ENCODE results near the gene ALKBH5.

Gene ALKBH5

DNA sequence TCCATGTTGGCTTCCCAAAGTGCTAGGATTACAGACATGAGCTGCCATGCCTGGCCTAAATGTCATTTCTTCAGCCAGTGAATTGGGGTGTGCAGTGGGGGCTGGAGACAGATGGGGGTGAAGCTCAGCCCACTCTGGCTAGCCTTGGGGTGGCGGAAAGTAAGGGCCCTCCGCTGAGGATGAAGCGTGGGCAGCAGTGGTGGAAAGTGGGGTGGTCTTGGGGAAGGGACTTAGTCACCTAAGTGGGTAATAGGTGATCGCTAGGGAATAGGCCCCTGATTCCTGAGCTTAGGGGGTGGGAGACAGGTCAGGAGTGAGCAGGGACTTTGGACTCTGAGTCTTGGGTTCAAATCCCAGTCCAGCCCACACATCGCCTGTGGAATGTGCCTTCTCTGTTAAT, 44.0 kb downstream of the ALKBH5 start:
- Histone ChIP-seq H3F3A (ENCODE audit: control insufficient read depth, insufficient read depth) (no peaks in the 10 kb centered on the region), H3K9me2 (replicated peaks; ENCODE audit: control insufficient read depth, low read length) (no peaks in the 10 kb centered on the region), H3K4me2 (ENCODE audit: low read length) (no peak overlapping the region), H3K79me2 (ENCODE audit: control insufficient read depth, low read length) (peaks cover 8% of the 10 kb centered on the region), H3K4me3 (ENCODE audit: low read length) (no peak overlapping the region), H3K9me3 (ENCODE audit: control insufficient read depth, insufficient read depth, low read length) (no peaks in the 10 kb centered on the region), H3K27ac (ENCODE audit: low read depth, low read length) (no peak overlapping the region), H3K36me3 (ENCODE audit: control insufficient read depth, low read length) (no peaks in the 10 kb centered on the region), H3K4me1 (ENCODE audit: control insufficient read depth, low read length) (peaks cover 14% of the 10 kb centered on the region), H4K20me1 (ENCODE audit: control insufficient read depth, insufficient read depth, low read depth, low read length) (no peaks in the 10 kb centered on the region), H3K27me3 (ENCODE audit: control insufficient read depth, low read length) (no peaks in the 10 kb centered on the region)
- no peak for TF ChIP-seq EZH2phosphoT487 (IDR thresholded peaks at IDR 0.05; ENCODE audit: borderline replicate concordance, low read length)
- TF ChIP-seq, protein P1, sequence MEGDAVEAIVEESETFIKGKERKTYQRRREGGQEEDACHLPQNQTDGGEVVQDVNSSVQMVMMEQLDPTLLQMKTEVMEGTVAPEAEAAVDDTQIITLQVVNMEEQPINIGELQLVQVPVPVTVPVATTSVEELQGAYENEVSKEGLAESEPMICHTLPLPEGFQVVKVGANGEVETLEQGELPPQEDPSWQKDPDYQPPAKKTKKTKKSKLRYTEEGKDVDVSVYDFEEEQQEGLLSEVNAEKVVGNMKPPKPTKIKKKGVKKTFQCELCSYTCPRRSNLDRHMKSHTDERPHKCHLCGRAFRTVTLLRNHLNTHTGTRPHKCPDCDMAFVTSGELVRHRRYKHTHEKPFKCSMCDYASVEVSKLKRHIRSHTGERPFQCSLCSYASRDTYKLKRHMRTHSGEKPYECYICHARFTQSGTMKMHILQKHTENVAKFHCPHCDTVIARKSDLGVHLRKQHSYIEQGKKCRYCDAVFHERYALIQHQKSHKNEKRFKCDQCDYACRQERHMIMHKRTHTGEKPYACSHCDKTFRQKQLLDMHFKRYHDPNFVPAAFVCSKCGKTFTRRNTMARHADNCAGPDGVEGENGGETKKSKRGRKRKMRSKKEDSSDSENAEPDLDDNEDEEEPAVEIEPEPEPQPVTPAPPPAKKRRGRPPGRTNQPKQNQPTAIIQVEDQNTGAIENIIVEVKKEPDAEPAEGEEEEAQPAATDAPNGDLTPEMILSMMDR (IDR thresholded peaks at IDR 0.05; ENCODE audit: low read depth, low read length, poor library complexity, severe bottlenecking) = no peak

DNA sequence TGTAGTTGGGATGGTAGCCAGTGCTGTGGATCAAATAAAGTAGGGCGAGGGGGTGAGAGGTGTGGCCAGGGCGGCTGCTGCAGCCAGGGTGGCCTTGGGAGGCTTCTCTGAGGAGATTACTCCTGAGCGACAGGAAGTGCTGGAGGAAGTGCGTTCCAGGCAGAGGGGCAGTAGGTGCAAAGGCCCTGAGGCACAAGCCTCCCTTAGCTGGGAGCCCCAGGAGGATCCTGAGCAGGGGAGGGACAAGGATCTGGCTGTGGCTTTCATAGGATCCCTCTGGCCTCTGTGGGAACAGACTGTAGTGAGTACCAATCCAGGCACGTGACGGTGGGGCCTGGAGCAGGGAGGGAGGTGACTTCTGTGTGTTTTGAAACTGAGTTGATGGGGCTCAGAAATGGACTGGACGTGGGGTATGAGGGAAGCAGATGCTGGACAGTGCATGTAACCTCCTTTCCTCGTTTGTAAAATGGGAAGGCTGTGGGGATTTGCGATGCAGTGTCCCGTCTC, 44.6 kb downstream of the ALKBH5 start:
- Histone ChIP-seq H3F3A (ENCODE audit: control insufficient read depth, insufficient read depth) (no peaks in the 10 kb centered on the region), H3K4me1 (ENCODE audit: control insufficient read depth, low read length) (peaks cover 14% of the 10 kb centered on the region), H4K20me1 (ENCODE audit: control insufficient read depth, insufficient read depth, low read depth, low read length) (no peaks in the 10 kb centered on the region), H3K4me3 (ENCODE audit: low read length) (no peak overlapping the region), H3K27me3 (ENCODE audit: control insufficient read depth, low read length) (no peaks in the 10 kb centered on the region), H3K4me2 (ENCODE audit: low read length) (no peak overlapping the region), H3K9me3 (ENCODE audit: control insufficient read depth, insufficient read depth, low read length) (no peaks in the 10 kb centered on the region), H3K36me3 (ENCODE audit: control insufficient read depth, low read length) (no peaks in the 10 kb centered on the region), H3K79me2 (ENCODE audit: control insufficient read depth, low read length) (peaks cover 8% of the 10 kb centered on the region), H3K9me2 (replicated peaks; ENCODE audit: control insufficient read depth, low read length) (no peaks in the 10 kb centered on the region), H3K27ac (ENCODE audit: low read depth, low read length) (no peak overlapping the region)
- TF ChIP-seq, protein P1 (IDR thresholded peaks at IDR 0.05; ENCODE audit: low read depth, low read length, poor library complexity, severe bottlenecking) = no peak
- no peak for TF ChIP-seq EZH2phosphoT487 (IDR thresholded peaks at IDR 0.05; ENCODE audit: borderline replicate concordance, low read length)

GRCh38 chr17:18229254-18229653, 45.6 kb downstream of the ALKBH5 start:
- Histone ChIP-seq H3K79me2 (ENCODE audit: control insufficient read depth, low read length) (peaks cover 8% of the 10 kb centered on the region), H3K27me3 (ENCODE audit: control insufficient read depth, low read length) (no peaks in the 10 kb centered on the region), H3K9me2 (replicated peaks; ENCODE audit: control insufficient read depth, low read length) (no peaks in the 10 kb centered on the region), H3F3A (ENCODE audit: control insufficient read depth, insufficient read depth) (no peaks in the 10 kb centered on the region), H3K36me3 (ENCODE audit: control insufficient read depth, low read length) (no peaks in the 10 kb centered on the region), H3K4me1 (ENCODE audit: control insufficient read depth, low read length) (peaks cover 14% of the 10 kb centered on the region), H4K20me1 (ENCODE audit: control insufficient read depth, insufficient read depth, low read depth, low read length) (no peaks in the 10 kb centered on the region), H3K4me2 (ENCODE audit: low read length) (no peak overlapping the region), H3K27ac (ENCODE audit: low read depth, low read length) (no peak overlapping the region), H3K4me3 (ENCODE audit: low read length) (no peak overlapping the region), H3K9me3 (ENCODE audit: control insufficient read depth, insufficient read depth, low read length) (no peaks in the 10 kb centered on the region)
- TF ChIP-seq EZH2phosphoT487 (IDR thresholded peaks at IDR 0.05; ENCODE audit: borderline replicate concordance, low read length) = no peak
- TF ChIP-seq, protein P1 (IDR thresholded peaks at IDR 0.05; ENCODE audit: low read depth, low read length, poor library complexity, severe bottlenecking) = no peak
